Measurements from ENCODE around the gene SMIM15. TPM values are rescaled to one million over a fixed set of nuclear protein-coding genes. Genes with fewer than 3 reads are reported as not detected.

Gene SMIM15
- total RNA-seq, 2 experiments from 2014 or later = 91.1 to 93.9 TPM

DNA sequence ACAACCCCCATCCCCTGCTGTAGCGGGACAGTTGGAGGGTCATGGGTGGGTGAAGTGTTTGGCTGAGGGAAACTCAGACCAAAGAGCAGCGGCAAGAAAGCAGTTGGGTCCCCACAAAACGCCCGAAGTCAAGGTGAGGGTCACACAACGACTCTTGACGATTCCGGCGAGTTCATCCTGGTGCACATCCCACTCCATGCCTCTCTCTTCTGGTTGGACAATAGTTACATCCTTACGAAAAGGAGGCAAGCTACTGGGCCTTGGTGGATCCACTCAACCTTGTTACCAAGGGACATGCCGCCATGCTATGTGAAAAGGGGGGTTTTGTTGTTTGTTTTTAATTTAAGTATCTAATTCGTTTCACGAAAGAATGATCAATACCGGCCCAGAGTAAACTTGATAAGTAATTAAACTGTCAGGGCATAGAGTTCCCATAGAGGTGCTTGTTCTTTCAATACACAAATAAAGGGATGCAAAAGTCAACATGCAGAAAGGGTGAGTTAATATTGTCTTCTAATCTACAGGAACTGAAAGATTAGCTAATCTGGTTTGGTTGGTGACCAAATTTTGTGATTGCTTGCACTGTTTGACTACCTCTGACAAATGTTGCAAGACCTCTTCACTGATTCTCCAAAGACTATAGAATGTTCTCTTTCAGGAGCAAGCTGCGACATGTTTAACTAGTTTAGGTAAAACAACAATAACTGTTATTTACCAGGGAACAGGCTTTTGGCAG lies 732 bp upstream of the SMIM15 start:
- POLR2A ChIA-PET = interaction anchor here (1.0 kb wide), 1 partner anchor 168 kb away, joined by 3 read pairs; no protein-coding TSS in a partner anchor
- CTCF ChIA-PET = interaction anchor here (0.8 to 1.0 kb wide), 2 partner anchors 37 to 66 kb away, joined by 3 read pairs; no protein-coding TSS in a partner anchor

DNA sequence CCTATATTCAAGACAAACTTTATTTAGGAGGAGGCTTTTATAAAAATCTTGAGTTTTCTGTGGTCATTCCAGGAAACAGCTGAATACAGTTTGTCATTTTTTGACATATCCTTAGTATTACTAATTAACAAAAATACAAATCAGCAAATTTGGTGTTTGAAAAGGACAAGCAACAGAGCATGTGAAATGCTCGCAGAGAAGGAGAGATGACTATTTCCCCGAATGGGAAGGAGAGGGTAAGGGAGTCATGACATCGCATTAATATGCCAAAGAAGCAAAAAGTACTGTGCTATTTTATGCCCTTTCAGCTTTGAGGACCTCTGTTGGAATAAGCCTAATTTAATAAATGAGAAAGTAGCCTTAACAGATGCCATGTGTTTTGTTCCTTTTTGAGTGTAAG lies 1.8 kb downstream of the SMIM15 start:
- POLR2A ChIA-PET = interaction anchor here (1.8 kb wide), 1 partner anchor 171 kb away, joined by 5 read pairs; no protein-coding TSS in a partner anchor

DNA sequence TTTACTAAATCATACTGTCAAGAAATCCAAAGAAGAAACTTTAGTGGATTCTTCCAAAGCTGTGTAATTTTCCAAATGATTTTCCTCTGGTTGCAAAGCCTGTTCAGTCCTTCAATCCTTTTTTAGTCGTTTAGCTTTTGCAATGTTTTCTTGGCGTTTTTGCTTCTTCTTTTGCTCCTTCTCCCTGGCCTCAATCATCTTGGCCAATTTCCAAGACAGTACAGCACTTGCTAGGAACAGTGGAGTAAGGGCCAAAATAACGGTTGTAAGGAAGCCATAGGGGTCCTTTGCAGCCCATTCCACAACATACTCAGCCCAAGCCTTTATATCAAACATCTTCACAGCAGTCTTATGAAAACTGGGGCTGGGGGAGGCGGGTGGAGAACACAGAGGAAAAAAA lies 2.4 kb downstream of the SMIM15 start:
- ChIA-PET CTCF (no interaction called here), POLR2A (interaction anchor here (1.8 kb wide), 1 partner anchor 171 kb away, joined by 5 read pairs; no protein-coding TSS in a partner anchor)

More for the DNA sequence above, 1.8 kb downstream of the SMIM15 start:
- CTCF ChIA-PET = no interaction called here

DNA sequence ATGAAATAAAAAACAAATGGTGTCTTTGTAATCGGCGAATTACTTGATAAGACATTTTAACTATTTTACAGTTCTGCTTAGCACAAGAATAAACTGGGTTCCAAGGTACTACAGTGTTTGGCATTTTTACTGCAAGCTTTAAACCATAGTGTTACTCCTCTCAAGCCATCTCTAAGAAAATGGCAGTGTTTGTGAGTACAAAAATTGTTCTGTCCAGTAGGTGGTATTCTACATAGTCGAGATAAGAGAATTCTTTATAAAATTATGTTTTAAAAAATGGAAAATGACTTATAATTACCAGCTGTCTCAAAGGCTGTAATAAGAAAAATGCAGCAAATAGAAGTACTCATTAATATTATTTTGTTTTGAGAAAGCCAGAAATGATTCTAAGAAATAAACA lies 3.2 kb downstream of the SMIM15 start:
- ChIA-PET CTCF (no interaction called here), POLR2A (no interaction called here)

DNA sequence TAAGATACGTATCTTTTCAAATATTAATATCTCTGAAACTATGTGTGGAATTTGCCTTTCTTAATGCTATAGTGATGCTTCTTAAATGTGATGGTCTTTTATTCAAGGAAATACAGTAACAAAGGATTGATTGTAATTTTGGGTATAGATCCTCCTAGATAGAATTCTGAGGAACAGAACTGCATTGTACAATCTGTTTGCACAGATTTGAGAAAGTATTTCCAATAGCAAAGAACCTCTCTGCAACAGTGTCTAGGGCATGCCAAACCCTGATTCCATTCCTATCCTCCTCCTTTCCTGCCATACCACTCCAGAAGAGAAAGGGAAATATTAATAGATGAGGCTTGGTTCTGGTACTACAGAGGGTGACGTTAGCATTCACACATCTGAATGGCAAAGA lies 10.4 kb downstream of the SMIM15 start:
- ChIA-PET POLR2A (interaction anchor here (0.6 to 0.7 kb wide), 2 partner anchors 12 to 443 kb away, joined by 3 read pairs; no protein-coding TSS in a partner anchor), CTCF (no interaction called here)

DNA sequence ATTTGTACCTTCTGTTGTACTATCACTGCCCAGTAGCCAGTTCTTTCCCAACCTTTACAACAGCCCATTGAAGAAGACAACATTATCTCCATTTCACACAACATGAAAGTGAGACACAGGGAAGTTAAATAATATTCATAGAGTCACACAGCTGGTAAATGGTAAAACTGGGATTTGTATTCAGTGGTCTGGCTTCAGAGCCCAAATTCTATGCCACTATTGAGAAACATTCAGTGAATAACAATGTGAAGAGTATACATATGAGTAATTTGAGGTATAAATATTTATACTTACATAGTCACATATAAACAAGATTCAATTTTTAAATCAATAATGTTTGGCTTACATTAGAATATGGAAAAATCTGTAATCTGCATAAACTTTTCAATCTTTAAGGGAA lies 13.8 kb downstream of the SMIM15 start:
- POLR2A ChIA-PET = no interaction called here
- CTCF ChIA-PET = no interaction called here

DNA sequence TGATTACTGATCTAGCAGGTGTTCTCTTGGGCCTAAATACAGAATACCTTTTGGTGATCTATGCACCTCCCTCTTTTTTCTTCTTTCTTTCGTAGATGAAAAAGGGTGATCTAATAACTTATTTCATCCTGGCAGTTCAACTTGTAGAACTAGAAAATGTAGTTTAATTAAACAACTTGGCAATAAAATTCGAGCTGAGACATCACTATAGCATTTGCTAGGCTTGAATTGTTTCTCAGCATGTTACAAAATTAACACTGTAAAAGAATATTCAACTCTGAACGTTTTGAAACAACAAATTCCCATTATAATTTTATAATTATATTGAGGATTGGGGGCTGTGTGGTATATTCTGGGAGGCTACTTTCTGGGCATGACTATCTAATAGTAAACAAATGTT lies 19.5 kb downstream of the SMIM15 start:
- POLR2A ChIA-PET = no interaction called here
- CTCF ChIA-PET = no interaction called here

DNA sequence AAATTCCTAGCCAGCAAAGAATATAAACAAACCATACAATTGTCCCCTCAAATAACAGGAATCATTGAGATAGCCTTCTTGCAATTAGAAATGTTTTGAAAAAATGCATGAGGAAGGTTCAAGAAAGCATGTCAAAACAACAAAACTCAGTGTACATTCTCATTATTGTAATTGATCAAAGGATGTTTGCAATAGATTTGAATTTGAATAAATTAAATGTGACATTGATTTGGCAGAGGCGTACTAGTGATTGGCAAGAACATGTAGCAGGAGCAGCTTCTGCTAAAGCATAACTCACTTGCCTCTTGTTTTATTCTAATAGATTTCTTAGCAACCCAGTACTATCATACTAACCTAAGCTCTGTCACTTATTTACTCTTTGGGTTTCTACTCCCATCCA lies 19.9 kb downstream of the SMIM15 start:
- CTCF ChIA-PET = no interaction called here
- POLR2A ChIA-PET = no interaction called here

DNA sequence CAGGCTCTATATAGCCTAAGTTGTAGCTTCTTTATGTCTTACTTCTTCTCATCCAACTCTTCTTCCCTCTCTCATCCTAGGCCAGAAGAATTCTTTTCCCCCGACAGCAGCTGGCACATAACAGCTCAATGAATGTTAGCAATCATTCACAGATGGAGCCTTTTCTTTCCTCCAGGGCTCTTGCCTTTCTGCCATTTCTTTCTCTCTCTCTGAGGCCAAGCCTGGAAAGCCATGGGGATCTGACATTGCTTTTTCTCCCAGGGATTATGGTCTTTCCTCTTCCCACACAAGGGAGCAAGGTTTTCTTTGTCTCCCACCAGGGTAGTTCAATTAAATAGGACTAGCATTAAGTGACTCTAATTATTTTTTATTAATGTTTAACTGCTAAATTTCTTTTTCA lies 20.5 kb downstream of the SMIM15 start:
- POLR2A ChIA-PET = no interaction called here

DNA sequence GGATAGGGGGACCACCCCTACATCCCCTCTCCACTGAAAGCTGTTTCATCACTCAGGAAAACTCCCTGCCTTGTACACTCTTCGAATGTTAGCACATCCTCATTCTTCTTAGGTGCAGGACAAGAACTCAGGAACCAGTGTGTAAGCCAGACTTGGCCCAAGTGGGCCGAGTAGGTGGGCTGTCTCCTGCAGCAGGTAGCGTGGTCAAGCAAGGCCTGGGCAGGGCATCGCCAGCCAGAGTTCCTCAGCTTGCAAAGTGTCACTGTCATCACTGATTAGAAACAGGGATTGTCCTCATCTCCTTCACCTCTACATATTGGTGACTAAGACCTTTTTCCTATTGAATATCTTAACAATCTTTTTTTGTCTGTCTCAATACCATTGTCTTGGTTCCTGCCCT lies 22.3 kb downstream of the SMIM15 start:
- ChIA-PET CTCF (no interaction called here), POLR2A (interaction anchor here (0.6 kb wide), 1 partner anchor 12 kb away, joined by 3 read pairs; no protein-coding TSS in a partner anchor)

More for the DNA sequence above, 20.5 kb downstream of the SMIM15 start:
- CTCF ChIA-PET = no interaction called here

DNA sequence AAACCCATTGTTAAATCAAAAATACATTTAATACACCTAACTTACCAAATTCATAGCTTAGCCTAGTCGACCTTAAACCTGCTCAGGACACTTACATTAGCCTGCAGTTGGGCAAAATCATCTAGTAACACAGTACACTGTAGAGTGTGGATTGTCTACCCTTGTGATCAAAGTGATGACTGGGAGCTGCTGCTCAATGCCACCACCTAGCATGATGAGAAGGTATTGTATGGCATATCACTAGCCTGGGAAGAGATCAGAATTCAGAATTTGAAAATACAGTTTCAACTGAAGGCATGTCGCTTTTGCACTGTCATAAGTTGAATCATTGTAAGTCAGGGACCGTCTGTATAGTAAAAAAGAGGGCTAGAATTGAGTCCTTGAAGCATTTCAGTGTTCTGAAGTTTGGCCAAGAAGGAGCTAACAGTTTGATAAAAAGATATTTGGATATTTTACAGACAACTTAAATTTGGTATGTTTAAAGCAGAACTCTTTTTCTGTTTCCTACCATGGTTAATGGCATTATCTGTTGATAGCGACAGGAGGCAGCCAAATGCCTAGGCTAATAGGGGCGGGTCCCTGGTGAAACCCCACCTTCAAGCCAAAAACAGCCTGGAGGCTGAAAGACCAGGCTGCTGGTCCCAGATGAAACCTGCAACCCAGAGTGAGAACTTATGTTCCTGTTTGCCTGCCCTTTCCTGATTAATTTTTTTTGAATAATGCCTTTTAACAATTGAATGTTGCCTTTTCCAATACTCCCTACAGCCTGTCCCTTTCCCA lies 23.0 kb downstream of the SMIM15 start:
- POLR2A ChIA-PET = interaction anchor here (0.6 kb wide), 1 partner anchor 13 kb away, joined by 3 read pairs; no protein-coding TSS in a partner anchor
- CTCF ChIA-PET = no interaction called here

DNA sequence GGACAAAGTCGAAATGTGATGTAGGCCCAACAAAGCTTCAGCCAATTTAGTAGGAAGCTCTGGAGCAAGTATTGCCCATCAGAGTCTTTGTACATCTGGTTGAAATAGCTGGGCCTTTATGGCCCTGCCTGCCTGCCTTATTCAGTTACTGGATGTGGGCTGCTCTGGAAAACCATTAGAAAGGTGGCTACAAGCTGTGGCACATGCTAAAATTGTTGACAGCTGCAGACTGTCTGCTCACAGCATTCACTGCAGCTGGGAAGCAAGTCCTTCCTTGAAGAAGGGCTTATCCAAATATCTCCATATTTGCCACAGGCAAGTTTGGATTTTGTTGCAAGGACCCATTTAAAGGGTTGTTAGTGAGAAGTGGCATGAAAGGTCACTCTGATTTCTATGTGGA lies 24.4 kb downstream of the SMIM15 start:
- CTCF ChIA-PET = no interaction called here

DNA sequence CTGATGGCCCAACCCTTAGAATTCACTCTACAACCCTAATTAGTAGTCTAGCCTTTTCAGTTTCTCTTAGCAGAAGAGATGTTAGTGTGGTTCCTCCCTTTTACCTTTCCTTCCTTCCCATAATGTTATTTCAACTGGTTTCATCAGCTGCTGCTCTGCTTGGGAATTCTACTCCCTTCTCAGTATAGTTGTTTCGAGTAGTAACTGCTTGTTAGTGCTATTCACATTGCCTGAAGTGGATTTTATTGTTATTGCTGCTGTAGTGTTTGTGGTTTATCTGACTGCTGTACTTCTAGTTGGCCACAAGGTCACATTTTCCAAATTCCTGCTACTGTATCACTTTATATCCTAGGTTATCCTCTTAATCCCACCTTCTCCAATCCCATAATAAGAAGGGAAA lies 29.7 kb downstream of the SMIM15 start:
- ChIA-PET CTCF (no interaction called here), POLR2A (no interaction called here)

More for the DNA sequence above, 24.4 kb downstream of the SMIM15 start:
- POLR2A ChIA-PET = no interaction called here

DNA sequence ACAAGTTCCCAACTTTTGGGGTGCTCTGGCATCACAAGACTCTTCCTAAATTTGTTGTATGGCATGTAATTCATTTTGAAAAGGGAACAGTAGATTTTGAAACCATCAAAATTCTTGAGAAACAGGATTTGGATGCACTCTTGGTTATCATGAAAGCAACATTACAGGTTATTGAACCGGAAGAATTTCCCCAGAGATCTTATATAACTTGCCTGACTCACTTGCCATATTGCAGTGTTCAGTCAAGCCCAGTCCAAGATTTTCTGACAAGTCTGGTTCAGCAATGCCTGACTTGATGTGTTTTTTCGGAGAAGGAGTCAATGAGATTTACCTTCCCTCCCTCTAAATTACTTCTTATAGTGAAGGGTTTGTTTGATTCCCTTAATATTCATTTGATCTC lies 32.0 kb downstream of the SMIM15 start:
- ChIA-PET POLR2A (no interaction called here), CTCF (no interaction called here)

DNA sequence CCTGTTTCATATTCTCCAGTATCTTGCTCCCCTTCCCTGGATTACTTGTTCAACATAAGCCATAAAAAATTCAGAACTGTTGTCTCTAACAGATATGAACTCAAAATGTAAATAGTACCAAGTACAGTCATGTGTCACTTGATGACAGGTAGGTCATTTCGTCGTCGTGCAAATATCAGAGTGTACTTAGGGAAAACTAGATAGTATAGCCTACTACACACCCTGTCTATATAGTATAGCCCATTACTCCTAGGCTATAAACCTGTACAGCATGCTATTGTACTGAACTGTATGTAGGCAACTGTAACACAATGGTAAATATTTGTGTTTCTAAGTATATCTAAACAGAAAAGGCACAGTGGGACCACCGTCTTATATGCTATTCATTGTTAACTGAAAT lies 39.1 kb downstream of the SMIM15 start:
- POLR2A ChIA-PET = no interaction called here
- CTCF ChIA-PET = no interaction called here

DNA sequence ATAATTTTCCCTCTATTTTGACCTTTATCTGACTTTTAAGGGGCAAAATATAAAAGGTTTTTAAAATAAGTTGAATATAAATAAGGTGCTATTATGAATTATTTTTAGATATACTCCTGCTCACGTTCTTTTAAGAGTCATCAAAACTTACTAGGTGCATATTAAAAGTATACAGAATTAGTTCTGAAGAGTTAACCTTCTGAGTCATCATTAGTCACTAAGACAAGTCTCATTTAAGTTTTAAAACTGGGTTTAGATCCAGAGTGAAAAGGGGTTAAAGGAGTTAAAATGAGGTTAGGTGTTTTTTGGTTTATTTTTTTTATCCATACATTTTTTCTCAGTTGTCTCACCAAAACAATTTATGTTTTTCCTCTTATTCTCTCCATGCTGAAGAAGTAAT lies 41.7 kb downstream of the SMIM15 start:
- CTCF ChIA-PET = no interaction called here
- POLR2A ChIA-PET = no interaction called here

DNA sequence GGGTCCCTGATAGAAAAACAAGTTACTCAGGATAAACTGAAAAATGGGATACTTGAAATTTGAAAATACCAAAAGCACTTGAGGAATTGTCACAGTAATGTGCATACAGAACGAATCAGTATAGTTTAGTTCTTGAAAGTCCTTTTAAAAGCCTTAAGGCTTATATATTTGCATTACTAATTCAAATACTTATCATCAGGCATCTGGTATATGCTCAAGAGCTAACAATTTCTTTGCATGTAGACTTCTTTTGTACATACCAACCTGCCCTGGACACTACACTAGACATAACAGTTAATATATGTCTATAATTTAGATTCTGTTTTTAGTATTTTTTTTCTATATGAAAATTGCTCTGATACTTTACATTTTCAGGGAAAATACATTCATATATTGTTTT lies 43.2 kb downstream of the SMIM15 start:
- ChIA-PET POLR2A (no interaction called here), CTCF (no interaction called here)

DNA sequence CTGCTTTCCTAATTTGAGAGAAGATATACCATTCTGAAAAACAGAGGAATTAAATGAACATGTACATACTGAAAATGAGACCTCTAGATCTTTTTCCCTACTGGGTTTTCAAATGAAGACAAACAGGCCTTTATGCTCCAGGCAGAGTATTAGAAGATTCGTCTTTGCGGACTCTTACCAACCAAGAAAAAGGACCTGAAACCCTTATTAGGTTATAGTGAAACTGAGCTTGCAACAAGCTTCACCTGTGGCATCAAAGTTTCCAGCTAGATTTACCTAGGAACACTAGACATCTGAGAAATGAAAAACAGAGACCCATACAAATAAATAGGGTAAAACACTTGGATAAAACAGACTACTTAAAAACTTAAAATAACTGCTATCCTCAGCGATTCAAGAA lies 46.3 kb downstream of the SMIM15 start:
- ChIA-PET POLR2A (no interaction called here), CTCF (no interaction called here)

DNA sequence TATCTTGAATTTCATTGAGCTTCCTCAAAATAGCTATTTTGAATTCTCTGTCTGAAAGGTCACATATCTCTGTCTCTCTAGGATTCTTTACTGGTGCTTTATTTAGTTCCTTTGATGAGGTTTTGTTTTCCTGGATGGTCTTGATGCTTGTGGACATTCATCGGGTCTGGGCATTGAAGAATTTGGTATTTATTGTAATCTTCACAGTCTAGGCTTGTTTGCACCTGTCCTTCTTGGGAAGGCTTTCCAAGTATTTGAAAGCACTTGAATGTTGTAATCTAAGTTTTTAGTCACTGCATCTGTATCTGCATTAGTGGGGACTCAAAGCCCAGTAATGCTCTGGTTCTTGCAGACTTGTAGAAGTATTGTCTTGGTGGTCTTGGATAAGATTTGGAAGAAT lies 47.8 kb downstream of the SMIM15 start:
- POLR2A ChIA-PET = no interaction called here
- CTCF ChIA-PET = no interaction called here
